NCI-H748 (cell line): Measurements from ENCODE around the gene CCDC167.

ENCODE experiments used
- DNase-seq: peaks from one replicate; lab custom pipeline; 2025; ENCODE audit not compliant: unreplicated experiment; lab: John Stamatoyannopoulos, UW

Gene CCDC167

GRCh38 chr6:37531026-37531425 is 31.3 kb upstream of the CCDC167 start:
- DNase-seq, result no peak

GRCh38 chr6:37530297-37530696 is 30.6 kb upstream of the CCDC167 start:
- no peak for DNase-seq

GRCh38 chr6:37528541-37528940 is 28.8 kb upstream of the CCDC167 start:
- DNase-seq, result no peak

GRCh38 chr6:37525460-37526357 is 26.0 kb upstream of the CCDC167 start:
- no peak for DNase-seq

- DNase-seq, result no peak
Measured at GRCh38 chr6:37524970-37525318, 25.3 kb upstream of the CCDC167 start.

GRCh38 chr6:37524025-37524969 is 24.6 kb upstream of the CCDC167 start:
- DNase-seq, result no peak

- DNase-seq, result no peak
Measured at GRCh38 chr6:37523412-37523811, 23.7 kb upstream of the CCDC167 start.

- no peak for DNase-seq
Measured at GRCh38 chr6:37522836-37523235, 23.1 kb upstream of the CCDC167 start.

GRCh38 chr6:37521674-37522073 is 22.0 kb upstream of the CCDC167 start:
- no peak for DNase-seq

GRCh38 chr6:37520926-37521325 is 21.2 kb upstream of the CCDC167 start:
- no peak for DNase-seq

GRCh38 chr6:37519461-37519860 is 19.8 kb upstream of the CCDC167 start:
- no peak for DNase-seq

GRCh38 chr6:37518116-37518515 is 18.4 kb upstream of the CCDC167 start:
- DNase-seq, result no peak

GRCh38 chr6:37517411-37517812 is 17.7 kb upstream of the CCDC167 start:
- DNase-seq, result no peak

GRCh38 chr6:37516920-37517405 is 17.3 kb upstream of the CCDC167 start:
- DNase-seq, result peak; percentile 55

- peak; percentile 87 for DNase-seq
Measured at GRCh38 chr6:37516076-37516919, 16.6 kb upstream of the CCDC167 start.

GRCh38 chr6:37515712-37516075 is 16.0 kb upstream of the CCDC167 start:
- no peak for DNase-seq

- DNase-seq, result no peak
Measured at GRCh38 chr6:37514837-37515236, 15.1 kb upstream of the CCDC167 start.

GRCh38 chr6:37514321-37514771 is 14.7 kb upstream of the CCDC167 start:
- DNase-seq, result no peak

GRCh38 chr6:37513576-37513975 is 13.9 kb upstream of the CCDC167 start:
- DNase-seq, result no peak

- DNase-seq, result no peak
Measured at GRCh38 chr6:37513155-37513554, 13.5 kb upstream of the CCDC167 start.
